A673 (cell line): Measurements from ENCODE around the gene CTIF.

Experiments
- CTCF ChIP-seq: fragments of 300-800, 200-600 bp; sonication (generic); conservative IDR thresholded peaks from 2 replicates; pipeline ENCODE4 v1.5.1; 2017; ENCODE audit warnings: low read depth, mild to moderate bottlenecking, antibody characterized with exemption, low read length, moderate library complexity, mixed read lengths
- EZH2 ChIP-seq: fragments of 200-600 bp; sonication (generic); IDR thresholded peaks from 2 replicates; pipeline ENCODE4 v1.6.1; 2017; ENCODE audit warnings: borderline replicate concordance, low read depth, mild to moderate bottlenecking, mixed read lengths, antibody characterized with exemption, low read length; ENCODE audit not compliant: poor library complexity, severe bottlenecking

- TF ChIP-seq CTCF (no peak), EZH2 (no peak)
Observed at GRCh38 chr18:48862678-48863270, 323.9 kb downstream of the CTIF start.
